A673 (cell line): ENCODE measurements around the gene MBIP. TPM values are rescaled to one million over a fixed set of nuclear protein-coding genes. Genes with fewer than 3 reads are reported as not detected.

Experiments
- BruUV-seq: library from RNA; stranded (reverse); fragments of 400-500 nt; replicated peaks from 2 replicates; lab custom pipeline; 2021; lab: Mats Ljungman, UMichigan
- CTCF ChIA-PET: fragments of 300-600 bp; sonication (Branson Sonifier 250); formaldehyde crosslinking; loops from one replicate; lab custom pipeline; 2022; ENCODE audit warnings: antibody characterized with exemption; lab: Charles Lee
- POLR2A ChIA-PET: fragments of 300-600 bp; sonication (Branson Sonifier 250); formaldehyde crosslinking; loops from one replicate; lab custom pipeline; 2022; ENCODE audit warnings: antibody characterized with exemption; ENCODE audit not compliant: low non-redundant PET; lab: Charles Lee
- DNase-seq: peaks from one replicate; pipeline ENCODE4 v3.0.0-alpha.2; 2015; ENCODE audit warnings: low spot score
- H3K27ac ChIP-seq: fragments of 200-600 bp; sonication (generic); 2 replicates; pipeline ENCODE4 v1.5.1; 2016; ENCODE audit warnings: mixed run types, low read depth, mild to moderate bottlenecking, mixed read lengths, antibody characterized with exemption, low read length; ENCODE audit not compliant: poor library complexity, severe bottlenecking
- H3K27me3 ChIP-seq: fragments of 200-600 bp; sonication (generic); replicated peaks from 2 replicates; pipeline ENCODE4 v1.6.1; 2017; ENCODE audit warnings: mixed run types, low read depth, mild to moderate bottlenecking, mixed read lengths, antibody characterized with exemption, low read length; ENCODE audit not compliant: insufficient read depth, poor library complexity
- H3K36me3 ChIP-seq: fragments of 200-600 bp; sonication (generic); 2 replicates; pipeline ENCODE4 v1.6.1; 2016; ENCODE audit warnings: mixed run types, mild to moderate bottlenecking, mixed read lengths, antibody characterized with exemption, low read length; ENCODE audit not compliant: insufficient read depth, poor library complexity, severe bottlenecking
- H3K4me1 ChIP-seq: fragments of 200-600 bp; sonication (generic); 2 replicates; pipeline ENCODE4 v1.6.1; 2017; ENCODE audit warnings: mixed run types, mild to moderate bottlenecking, mixed read lengths, antibody characterized with exemption, low read length; ENCODE audit not compliant: insufficient read depth, poor library complexity, severe bottlenecking
- H3K4me3 ChIP-seq: fragments of 200-600 bp; sonication (generic); 2 replicates; pipeline ENCODE4 v1.5.1; 2016; ENCODE audit warnings: low read depth, mixed run types, mild to moderate bottlenecking, mixed read lengths, low read length; ENCODE audit not compliant: poor library complexity, severe bottlenecking
- H3K9me3 ChIP-seq: fragments of 200-600 bp; sonication (generic); 2 replicates; pipeline ENCODE4 v1.6.1; 2016; ENCODE audit warnings: mixed run types, low read depth, mild to moderate bottlenecking, mixed read lengths, antibody characterized with exemption, low read length; ENCODE audit not compliant: poor library complexity, severe bottlenecking
- EZH2 ChIP-seq: fragments of 200-600 bp; sonication (generic); IDR thresholded peaks from 2 replicates; pipeline ENCODE4 v1.6.1; 2017; ENCODE audit warnings: borderline replicate concordance, low read depth, mild to moderate bottlenecking, mixed read lengths, antibody characterized with exemption, low read length; ENCODE audit not compliant: poor library complexity, severe bottlenecking
- intact Hi-C: fragments of 100-400 bp; cut with micrococcal nuclease; formaldehyde crosslinking; loops from one replicate; pipeline ENCODE4 v1.10.0; 2022; ENCODE audit not compliant: unreplicated experiment
- total RNA-seq: library from RNA; stranded (reverse); gene quantifications from 2 replicates; pipeline ENCODE4 v1.2.3, GENCODE V29; 2021
- TF ChIP-seq, protein P1 (sequence below): fragments of 300-800, 200-600 bp; sonication (generic); conservative IDR thresholded peaks from 2 replicates; pipeline ENCODE4 v1.5.1; 2017; ENCODE audit warnings: low read depth, mild to moderate bottlenecking, antibody characterized with exemption, low read length, moderate library complexity, mixed read lengths

Gene MBIP
- total RNA-seq, 1 experiment from 2014 or later = 23.2 TPM

DNA sequence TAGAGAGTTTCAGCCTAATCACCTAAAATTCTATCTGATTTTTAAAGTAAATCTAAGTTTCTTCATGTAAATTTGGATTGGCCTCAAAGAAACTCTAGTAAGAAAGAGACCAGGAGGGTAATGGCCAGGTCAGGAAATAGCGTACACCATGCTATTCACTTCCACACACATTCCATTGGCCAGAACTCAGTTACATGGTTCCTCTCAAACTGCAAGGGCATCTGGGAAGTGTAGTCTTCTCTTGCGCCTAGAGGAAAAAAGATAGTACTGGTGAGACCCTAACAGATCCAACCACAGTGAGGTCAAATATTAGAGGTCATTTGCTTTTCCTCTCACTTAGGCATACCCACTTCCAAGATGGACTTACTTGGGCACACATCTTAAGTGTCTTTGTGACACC is 39.1 kb downstream of the MBIP start:
- POLR2A ChIA-PET = no interaction called here
- TF ChIP-seq, protein P1, sequence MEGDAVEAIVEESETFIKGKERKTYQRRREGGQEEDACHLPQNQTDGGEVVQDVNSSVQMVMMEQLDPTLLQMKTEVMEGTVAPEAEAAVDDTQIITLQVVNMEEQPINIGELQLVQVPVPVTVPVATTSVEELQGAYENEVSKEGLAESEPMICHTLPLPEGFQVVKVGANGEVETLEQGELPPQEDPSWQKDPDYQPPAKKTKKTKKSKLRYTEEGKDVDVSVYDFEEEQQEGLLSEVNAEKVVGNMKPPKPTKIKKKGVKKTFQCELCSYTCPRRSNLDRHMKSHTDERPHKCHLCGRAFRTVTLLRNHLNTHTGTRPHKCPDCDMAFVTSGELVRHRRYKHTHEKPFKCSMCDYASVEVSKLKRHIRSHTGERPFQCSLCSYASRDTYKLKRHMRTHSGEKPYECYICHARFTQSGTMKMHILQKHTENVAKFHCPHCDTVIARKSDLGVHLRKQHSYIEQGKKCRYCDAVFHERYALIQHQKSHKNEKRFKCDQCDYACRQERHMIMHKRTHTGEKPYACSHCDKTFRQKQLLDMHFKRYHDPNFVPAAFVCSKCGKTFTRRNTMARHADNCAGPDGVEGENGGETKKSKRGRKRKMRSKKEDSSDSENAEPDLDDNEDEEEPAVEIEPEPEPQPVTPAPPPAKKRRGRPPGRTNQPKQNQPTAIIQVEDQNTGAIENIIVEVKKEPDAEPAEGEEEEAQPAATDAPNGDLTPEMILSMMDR = no peak
- TF ChIP-seq EZH2 = no peak
- H3K27me3 ChIP-seq = peaks cover 32% of the 10 kb centered on the region
- H3K36me3 ChIP-seq = no peaks in the 10 kb centered on the region
- peak; percentile 8 for DNase-seq
- H3K4me3 ChIP-seq = no peak overlapping the region
- H3K9me3 ChIP-seq = no peaks in the 10 kb centered on the region
- intact Hi-C loops = no loop called here
- no TSS peak for BruUV-seq
- no peaks in the 10 kb centered on the region for H3K4me1 ChIP-seq
- CTCF ChIA-PET = no interaction called here
- H3K27ac ChIP-seq = no peak overlapping the region

DNA sequence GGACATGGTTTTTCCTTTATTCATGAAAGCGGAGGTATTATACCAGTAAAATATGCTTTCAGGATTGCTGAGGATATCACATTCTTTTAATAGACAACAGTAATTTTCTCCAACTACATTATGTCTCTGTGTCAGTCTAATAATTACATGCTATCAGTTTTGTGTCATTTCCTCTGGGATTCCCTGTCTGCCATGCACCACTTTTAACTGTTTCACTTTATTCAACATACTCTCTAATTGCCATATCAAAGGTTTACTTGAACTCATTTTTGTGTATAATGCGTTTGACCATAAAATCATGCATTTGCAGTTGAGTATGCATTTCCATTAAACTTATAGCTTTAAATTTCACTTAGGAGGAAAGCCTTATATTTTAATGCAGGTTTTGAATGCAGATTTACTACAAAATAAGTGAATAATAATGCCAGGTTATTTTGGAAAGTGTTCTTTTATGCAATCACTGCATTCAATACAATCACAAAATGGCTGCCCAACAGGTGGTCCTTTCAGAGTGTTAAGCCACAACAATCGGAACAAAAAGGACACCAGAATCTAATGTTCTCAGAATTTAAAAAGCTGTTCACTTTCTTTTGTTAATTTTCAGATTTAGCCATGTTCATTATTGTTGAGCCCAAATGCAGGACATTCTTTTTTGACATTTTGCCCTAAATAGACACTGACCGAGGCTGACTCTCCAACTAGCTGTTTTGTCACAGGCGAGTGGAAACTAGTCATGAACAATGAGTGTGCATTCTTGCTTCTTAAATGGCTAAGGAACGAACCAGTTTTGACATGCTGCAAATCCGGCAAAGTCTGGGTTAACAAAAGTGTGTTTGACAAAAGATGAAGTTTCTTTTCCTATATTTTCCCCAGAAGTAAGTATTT is 40.9 kb downstream of the MBIP start:
- no peaks in the 10 kb centered on the region for H3K4me1 ChIP-seq
- POLR2A ChIA-PET = no interaction called here
- H3K27ac ChIP-seq = no peak overlapping the region
- intact Hi-C loops = no loop called here
- peaks cover 49% of the 10 kb centered on the region for H3K27me3 ChIP-seq
- no peak overlapping the region for H3K4me3 ChIP-seq
- DNase-seq = no peak
- TF ChIP-seq, protein P1 = no peak
- H3K9me3 ChIP-seq = no peaks in the 10 kb centered on the region
- no peaks in the 10 kb centered on the region for H3K36me3 ChIP-seq
- BruUV-seq = no TSS peak
- CTCF ChIA-PET = no interaction called here

DNA sequence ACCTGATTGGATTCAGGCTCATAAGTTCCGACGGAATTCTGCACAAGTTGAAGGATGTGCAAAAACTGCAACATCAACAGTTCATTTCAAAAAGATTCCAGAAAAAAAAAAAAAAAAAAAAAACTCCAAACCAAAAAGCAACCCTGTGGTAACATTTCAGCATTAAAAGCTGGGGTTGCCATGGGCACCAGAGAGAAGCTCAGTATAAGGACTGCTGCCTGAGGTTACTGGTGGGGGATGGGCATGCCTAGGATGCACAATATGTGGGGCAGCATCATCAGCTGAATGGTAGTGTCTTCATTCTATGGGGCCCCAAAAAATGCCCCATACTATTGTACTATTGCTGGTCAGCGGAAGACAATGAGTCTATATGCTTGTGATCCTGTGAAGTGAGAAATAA is 44.7 kb downstream of the MBIP start:
- intact Hi-C loops = no loop called here
- Histone ChIP-seq H3K27ac (no peak overlapping the region), H3K27me3 (peaks cover 83% of the 10 kb centered on the region), H3K4me3 (no peak overlapping the region), H3K36me3 (no peaks in the 10 kb centered on the region), H3K9me3 (no peaks in the 10 kb centered on the region), H3K4me1 (no peaks in the 10 kb centered on the region)
- ChIA-PET POLR2A (no interaction called here), CTCF (interaction anchor here (0.6 kb wide), 1 partner anchor 9 kb away, joined by 3 read pairs; no protein-coding TSS in a partner anchor)
- no peak for DNase-seq
- BruUV-seq = no TSS peak
- TF ChIP-seq, protein P1 = no peak
- TF ChIP-seq EZH2 = no peak
